Right lobe of liver (tissue), 4 donors: ENCODE measurements around the gene DNAJB8.

Experiments
- CTCF ChIP-seq, 4 donors: fragments of 200-600 bp in 3 of 4; fragments of 450-650 bp in 1 of 4; IDR thresholded peaks; one replicate each; pipeline versions ENCODE4 v1.5.1 to v1.8.0; 2016 to 2022; ENCODE audit warnings: antibody characterized with exemption in 4 of 4, mild to moderate bottlenecking in 2 of 4
- POLR2A ChIP-seq: fragments of 450-650 bp; IDR thresholded peaks from one replicate; pipeline ENCODE4 v1.6.1; 2017; ENCODE audit warnings: antibody characterized with exemption, mild to moderate bottlenecking
- donor health status: DM: no; HTN: no; CAD: no.
- donor health status: DM: no; HTN: no; CAD: no.
- donor health status: DM: no; HTN: yes; CAD: no.

- TF ChIP-seq POLR2A (no peak), CTCF (IDR thresholded peaks at IDR 0.05) (no peak)
These were observed 12.9 kb upstream of the DNAJB8 start for GRCh38 chr3:128479558-128480086.
